Stimulated activated CD8-positive, alpha-beta memory T cell treated with anti-CD3 and anti-CD28 coated beads, Interleukin-12 subunit alpha, Interleukin-12 subunit beta, amount 100 ng/mL, for 24 hours (primary cell): ENCODE data around the gene IMPACT.

Source experiments
- DNase-seq: peaks from one replicate; pipeline ENCODE4 v3.0.0-alpha.2; 2020; ENCODE audit errors: extremely low read depth

Gene IMPACT

DNA sequence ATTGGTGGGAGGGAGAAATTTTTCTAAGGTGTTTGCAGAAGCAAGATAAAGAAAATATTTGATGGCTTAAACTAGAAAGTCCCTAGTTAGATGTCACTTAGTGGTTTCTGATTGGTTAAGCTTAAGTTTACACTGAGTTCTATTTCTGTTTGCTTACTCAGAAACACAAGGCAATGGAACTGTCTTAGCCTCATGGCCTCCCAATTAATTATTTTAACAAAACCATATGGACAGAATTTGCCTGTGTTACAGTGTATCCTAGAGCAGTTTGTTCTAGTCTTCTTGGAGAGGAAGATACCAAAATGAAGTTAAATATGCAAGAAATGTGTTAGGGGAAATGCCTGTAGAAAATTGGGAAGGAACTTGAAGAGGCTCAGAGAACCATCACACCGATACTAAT is 4.6 kb upstream of the IMPACT start:
- no peak for DNase-seq

DNA sequence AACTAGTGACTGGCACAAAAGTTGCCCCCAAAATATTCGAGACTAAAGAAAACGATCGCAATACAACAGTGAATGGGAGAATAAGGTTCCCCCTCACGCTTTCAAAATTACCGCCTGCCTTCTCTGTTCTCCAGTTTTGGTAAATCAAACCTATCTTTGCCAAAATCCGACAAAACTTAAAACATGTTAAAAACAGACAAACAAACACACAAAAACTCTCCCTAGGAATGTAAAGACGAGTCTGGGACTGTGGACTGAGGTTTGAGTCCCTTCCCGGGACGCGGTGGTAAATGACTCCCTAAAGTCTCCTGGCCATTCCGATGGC is 435 bp upstream of the IMPACT start:
- no peak for DNase-seq

DNA sequence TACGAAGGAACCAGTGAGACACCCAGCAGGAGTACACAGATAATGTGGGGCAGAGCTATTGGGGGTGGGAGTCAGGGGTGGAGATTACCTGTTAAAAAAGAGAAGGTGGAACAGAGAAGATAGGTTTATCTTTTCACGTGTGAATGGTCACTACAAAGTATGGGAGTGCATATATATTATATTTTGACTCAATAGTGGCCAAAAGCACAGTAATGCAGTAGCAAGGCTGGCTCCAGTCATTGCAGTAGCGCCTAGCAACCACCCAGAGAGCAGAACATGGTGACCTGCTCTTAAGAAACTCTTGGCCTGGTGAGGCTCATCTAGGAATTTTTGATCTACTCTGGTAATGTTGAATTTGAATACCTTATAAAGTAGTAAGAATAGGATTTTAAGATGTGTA is 1.0 kb downstream of the IMPACT start:
- DNase-seq: no peak

DNA sequence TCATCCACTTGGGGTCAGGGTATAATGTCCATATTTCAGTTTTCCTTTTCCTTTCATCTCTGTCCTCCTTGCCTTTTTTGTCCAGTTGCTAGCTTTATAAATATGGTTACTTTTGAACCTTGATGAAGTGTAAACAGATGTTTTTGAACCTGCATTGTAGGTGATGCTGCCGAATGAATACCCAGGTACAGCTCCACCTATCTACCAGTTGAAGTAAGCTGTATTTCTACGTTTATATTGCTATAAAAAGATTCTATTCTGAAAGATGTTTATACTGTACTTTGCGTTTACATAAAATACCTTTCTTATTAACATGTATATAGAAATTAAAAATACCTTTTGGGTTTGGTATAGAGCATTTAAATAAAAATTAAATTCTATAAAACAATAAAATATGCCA is 2.2 kb downstream of the IMPACT start:
- DNase-seq: no peak

DNA sequence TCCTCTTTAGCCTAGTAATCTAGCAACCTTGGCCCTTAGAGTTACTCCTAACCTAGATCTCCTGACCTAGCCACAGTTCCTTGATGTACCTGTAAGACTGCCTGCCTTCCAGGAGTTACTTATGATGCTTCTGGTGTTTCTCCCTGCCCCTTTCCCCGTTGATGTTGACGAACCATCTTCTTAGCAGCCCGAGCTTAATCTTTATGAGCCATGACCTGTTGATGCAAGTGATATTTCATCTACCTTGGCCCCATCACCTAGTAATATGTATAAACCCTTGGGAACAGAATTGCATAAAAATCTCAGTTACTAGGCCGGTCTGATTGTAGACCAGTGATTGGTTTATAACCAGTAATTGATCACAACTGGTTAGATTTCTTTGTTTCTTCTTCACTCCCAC is 2.7 kb downstream of the IMPACT start:
- no peak for DNase-seq

DNA sequence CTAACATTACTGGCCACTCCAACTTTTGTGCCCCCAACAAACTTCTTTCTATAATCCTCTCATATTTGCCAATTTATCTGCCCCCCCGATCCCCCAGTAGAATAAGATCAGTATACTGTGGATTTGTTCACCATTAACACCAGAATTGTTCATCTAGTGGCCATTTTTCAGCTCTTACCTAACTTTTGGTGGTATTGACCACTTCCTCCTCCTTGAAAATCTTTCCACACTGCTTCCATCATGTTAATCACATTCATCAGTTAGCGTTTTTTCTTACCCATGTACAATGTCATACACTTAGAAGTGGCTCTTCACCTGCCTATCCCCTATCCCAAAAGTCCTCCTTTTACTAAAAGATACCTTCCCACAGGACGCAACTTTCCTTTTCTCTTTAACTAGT is 6.1 kb downstream of the IMPACT start:
- DNase-seq: no peak

DNA sequence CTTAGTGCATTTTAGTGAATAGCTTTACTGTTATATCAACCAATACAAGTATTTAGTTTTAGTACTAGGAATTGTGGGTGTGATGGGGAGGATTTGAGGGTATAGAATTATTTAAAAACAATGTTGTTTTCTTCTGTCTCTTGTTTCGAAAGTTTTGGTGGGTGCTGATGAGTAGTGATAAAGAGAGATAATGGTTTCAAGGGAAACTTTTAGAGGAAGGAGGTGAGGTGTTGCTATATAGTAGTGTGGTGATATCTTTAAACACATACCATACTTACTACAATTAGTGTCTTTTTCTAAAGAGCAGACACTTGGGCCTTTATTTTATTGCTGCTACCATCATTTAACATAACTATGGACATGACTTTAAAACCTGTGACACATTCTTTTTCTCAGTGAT is 10.5 kb downstream of the IMPACT start:
- DNase-seq: no peak

DNA sequence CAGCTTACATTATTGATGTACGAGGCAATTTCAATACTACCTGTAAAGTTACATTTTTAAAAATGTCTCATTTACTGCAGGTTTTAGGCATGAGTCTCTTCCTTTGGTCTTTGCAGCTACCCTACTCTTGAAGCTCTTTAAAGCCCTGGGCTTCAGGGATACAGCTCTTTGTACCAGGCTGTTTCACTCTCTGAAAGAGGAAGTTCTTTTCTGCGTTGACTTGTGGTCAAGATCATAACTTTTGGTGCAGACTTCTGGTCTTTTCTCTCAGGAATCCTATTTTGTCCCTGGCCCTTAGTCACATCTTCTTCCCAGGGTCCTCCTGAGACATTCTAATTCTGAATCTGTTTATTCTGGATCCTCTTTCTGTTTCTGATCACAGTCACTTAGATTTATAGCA is 17.4 kb downstream of the IMPACT start:
- no peak for DNase-seq

DNA sequence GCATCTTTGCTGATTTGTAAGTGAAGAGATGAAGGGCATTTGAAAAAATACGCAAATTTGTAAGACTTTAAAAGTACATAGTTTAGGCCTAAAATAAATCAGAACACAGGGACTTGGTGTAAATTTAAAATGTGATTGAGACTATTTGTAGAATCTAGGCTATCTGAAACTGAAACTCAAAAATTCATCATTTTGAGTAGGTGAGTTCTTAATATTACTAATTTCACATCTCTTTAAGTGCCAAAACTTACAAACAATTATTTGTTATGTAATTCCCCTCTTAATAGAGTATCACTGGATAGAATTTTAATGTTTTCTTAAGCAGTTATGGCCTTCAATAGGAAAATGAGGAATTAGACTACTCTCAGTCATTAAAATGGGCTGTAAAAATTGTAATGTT is 20.0 kb downstream of the IMPACT start:
- no peak for DNase-seq

DNA sequence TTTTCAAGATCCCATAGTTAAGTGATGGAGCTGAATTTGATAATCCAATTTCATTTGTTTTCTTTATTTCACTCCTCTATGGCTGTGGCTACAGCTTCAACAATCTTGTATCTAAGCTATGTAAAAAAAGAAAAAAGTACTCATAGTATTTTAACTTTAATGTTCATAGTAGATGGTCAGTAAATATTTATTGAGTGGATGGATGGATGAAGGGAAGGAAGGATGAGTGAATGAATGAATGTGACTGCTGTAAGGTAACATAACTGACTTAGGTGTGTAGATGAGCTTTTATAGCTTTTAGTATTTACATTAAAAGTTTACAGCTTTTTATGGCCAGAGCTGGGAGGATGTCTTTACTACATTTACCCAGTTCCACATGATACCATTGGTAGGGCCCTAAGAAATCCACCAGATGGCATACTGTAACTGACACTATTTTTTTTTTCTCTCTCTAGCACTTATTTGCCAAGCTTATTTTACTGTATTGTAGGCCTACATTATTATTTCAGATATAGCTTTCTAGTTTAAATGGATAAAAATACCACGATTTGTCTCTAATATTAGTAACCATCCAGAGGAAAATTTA is 20.6 kb downstream of the IMPACT start:
- no peak for DNase-seq

DNA sequence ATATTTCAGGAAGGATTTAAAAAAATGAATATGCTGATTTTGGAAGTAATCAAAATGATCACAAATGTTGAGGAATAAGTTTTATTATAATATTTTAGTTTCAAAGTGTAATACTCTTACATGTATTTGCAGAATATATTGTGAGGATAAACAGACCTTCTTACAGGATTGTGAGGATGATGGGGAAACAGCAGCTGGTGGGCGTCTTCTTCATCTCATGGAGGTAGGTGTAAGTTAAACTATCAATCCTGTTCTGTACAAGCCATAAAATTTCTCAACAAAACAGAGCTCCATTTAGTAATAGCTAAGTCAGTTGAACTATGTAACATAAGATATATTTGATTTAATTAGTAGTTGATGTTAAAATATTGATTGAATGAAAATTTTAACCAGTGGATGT is 21.5 kb downstream of the IMPACT start:
- DNase-seq: no peak

DNA sequence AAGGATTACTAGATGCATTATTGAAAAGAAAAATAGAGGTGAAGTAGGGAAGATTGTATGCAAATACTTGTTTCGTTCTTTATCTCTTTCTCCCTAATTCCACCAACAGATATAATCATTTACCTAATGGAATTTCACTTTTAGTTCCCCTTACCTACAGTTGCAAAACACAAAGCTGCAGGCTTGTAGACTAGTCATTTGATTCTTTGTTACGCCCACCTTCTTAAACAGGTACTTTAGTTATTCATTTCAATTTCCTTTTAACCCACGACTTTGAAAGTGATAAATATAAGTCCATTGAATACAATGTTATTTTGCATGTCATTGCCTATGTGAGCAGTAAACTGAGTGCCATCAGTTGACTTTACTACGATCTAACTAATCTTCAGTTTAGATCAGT is 30.1 kb downstream of the IMPACT start:
- no peak for DNase-seq

DNA sequence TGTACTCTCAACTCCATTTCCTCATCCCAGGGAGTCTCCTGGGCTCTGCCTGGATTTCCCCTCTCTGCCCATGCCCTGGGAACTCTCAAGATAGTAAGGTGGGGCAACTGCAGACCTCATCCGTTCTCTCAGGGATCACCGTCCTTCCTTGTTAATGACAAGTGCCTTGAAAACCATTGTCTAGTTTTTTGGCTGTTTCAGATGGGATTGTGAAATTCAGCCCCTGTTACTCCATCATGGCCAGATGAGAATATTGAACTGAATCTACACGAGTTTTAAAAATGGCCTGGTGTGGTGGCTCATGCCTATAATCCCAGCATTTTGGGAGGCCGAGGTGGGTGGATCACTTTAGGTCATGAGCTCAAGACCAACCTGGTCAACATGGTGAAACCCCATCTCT is 33.3 kb downstream of the IMPACT start:
- DNase-seq: no peak

DNA sequence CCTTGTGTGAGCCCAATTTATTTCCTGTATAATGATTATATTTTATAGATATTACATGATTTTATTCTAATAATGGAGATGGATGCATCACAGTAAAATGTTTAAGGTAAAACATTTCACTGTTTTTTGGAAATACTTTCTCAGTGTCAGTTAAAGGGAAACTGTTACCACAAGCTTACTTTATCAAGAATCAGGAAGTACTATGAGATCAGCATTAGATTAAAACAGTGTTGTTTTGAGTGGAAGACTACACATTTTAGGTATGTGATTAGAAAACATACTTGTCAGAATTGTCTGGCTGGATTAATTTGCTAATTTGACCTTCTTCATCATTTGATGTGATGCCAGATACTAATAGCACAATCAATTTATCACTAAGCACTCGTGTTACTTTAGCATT is 33.9 kb downstream of the IMPACT start, which contains the start of gene HRH4:
Gene HRH4 (plus strand): TSS at position 250 of the 400 bp plus-strand sequence. CDS start 92 bp downstream, at position 342.
- DNase-seq: no peak

DNA sequence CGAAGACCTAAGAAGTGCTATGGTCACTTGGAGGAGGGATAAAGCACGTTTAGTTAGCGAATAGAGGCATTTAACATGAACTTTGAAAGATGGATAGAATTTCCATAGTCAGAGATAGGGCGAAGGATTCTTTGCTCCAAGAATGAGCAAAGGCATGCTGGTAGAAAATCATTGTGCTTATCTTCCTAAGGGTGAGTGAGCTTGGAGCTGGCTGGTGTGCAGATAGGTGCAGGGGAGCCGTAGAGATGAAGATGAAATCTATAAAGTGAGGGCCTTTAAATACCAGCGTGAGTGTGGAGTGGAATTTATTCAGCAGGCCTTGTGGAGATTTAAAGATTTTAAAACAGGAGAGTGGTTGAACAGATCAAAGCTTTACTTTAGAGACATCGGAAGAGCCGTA is 35.5 kb downstream of the IMPACT start:
- no peak for DNase-seq

DNA sequence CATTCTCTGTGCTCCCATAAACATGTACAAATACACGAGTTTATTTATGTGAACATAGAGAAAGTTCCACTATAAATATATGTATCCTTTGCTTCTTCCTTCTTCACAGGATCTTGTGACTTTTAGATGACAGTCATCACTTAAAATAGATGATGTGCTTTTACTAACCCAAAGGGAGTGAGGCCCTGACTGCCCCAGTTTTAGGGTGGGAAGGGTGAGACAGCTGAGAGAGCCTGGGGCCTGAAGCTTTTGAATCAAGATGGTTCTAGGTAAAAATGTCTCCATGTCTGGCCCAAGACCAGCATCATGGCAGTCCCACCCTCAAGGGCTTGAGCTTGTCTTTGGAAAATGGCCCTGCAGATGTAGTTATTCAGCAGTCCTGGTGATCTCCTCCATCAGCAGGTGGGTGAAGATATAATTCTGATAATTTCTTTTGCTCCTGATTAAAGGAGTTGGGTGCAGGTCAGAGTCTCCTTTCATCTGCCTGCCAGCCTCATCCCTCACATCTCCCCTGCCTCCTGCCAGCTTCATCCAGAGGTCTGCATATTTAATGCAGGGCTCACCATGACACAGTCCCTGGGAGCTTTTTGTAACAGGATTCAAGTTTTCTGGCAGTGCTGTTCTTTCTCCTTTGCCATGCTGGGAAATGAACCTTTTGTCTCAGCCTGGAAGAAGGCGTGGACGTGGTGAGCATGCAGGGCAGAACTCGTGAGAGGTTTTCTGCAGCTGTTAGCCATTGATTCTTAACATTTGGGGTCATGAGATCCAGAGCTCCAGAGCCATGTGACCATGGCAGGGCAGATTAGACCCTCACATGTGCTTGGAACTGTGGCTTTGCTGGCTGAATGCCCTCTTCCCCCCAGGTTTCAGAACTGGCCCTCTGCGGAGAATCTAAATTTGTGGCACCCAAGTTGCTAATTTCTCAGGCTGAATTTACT is 36.6 kb downstream of the IMPACT start:
- DNase-seq: no peak

DNA sequence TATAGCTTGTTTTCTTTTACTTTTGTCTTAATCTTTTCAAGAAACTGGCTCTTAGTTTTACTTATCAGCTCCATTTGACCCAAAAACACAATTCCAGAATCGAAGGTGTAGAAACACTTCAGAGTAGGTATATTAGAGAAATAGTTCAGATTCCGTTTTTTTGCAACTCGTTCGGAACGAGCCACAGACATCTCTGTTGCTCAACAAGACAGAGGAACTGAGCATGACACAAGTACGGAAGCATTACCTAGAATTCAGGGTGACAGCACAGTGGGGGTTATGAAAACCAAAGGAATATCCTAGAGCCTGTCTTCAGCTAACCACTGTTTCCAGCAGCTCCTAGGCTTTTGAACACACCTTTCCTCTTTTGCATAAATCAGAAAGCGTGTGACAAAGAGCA is 39.0 kb downstream of the IMPACT start:
- no peak for DNase-seq

DNA sequence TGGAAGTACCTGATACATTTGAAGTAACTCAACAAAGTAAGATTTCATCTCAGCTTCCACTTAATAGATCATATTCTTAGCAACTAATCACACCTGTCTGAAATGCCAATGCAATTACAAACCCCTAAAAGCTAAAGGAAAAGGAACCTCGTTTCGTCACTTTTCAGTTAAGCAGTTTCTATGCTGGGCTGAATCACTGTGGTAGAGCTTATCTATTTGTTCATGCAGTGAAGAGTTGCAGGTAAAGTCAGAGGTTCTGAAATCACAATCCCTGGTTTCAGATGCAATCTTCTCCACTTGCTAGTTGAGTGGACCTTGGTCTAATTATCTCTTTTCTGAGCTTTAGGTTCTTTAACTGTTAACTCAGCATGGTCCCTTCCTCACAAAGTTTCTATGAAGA is 40.3 kb downstream of the IMPACT start:
- no peak for DNase-seq

DNA sequence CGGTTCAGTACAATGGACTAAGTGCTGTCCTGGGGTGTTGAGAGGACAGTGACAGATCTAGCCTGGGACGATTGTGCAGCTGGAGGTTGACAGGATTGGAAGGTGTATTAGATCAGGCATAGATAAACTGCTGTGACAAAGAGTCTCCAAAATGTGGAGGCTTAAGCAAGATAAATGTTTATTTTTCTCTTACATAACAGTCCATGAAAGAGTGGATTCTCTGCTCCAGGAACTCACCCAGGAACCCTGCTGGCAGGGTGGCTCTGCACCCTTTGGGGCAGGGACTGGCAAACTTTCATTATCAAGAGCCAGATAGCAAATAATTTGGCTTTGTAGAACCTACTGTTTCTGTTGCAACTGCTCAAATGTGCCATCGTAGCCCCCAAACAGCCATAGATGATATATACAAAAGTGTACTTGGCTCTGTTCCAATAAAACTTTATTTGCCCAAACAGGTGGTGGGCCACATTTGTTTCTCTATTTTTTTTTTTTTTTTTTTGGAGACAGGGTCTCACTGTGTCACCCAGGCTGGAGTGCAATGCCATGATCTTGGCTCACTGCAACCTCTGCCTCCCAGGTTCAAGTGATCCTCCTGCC is 43.6 kb downstream of the IMPACT start:
- no peak for DNase-seq

DNA sequence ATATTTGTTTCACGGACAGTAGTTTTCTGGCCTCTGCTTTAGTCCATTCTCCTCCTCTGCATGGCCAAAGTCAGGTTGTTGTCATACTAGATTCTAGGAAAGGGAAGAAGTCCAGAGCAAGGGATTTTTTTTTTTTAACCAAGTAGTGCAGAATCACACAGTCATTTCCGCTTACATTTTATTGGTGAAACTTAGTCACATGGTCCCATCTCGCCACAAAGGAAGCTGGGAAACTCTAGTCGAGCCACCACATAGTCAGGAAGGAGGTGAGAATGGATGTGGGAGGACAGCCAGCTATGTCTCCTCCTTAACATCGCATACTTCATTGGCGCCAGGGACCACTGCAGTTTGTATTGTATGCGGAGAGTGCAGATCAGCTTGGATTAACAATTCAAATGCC is 44.3 kb downstream of the IMPACT start:
- no peak for DNase-seq

DNA sequence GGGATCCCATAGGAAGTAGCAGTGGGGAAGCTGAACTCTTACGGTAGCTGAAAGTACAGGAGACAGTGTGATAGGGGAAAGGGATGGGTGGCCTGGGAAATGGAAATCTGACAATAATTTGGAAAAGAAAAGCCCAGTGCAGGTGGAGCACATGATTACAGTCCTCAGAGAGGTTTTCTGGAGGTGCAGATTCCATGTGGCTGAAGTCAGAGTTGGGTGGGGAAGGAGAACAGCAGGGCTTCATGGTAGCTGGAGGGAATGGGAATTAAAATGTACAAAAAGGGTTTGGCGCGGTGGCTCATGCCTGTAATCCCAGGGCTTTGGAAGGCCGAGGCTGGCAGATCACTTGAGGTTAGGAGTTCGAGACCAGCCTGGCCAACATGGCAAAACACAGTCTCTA is 46.1 kb downstream of the IMPACT start:
- DNase-seq: no peak

DNA sequence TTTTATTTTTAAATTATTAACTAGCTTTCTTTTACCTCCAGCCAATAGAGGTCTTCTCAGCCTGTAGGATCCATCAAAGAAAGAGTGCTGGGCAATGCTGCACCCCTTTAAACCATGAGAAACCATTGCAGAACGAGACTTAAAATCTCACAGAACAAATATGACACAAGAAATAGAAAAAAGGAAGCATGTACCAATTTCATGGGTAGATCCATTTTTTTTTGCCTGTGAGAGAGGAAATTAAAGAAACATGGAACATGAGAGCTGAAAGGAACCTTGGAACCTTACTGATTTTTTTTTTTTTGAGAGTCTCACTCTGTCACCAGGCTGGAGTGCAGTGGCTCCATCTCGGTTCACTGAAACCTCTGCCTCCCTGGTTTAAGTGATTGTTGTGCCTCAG is 47.9 kb downstream of the IMPACT start:
- DNase-seq: no peak

DNA sequence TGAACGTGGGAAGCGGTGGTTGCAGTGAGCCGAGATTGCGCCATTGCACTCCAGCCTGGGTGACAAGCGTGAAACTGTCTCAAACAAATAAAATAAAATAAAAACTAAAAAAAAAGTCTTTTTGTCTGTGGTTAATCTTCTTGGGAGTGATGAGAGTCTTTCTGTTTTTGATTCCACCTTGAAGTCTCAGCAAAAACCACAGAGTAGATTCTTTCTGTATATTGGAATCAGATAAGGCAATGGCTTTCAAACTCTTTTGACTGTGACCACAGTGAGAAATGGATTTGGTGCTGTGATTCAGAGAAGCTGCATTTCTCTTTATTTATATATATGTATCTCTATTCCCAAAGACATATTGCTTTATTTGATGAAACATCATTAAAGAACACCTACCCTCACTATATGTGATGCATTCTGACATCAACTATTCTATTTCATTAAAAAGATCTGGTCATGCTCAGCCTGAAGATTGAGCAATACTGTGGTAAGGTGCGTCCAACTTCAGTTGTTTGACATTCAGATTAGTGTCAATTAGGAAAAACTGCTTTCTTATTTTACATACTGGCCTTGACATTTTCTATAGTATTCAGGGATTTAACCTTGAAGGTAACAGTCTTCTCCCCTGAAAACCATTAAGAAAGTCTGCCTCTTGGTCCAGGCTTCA is 49.6 kb downstream of the IMPACT start:
- DNase-seq: no peak
